HG02943 (cell line): ENCODE data around the gene TMEM141.

Source experiments
- ATAC-seq: cut with Tn5 transposase; IDR thresholded peaks from one replicate; pipeline ENCODE4 v1.9.1; 2021; ENCODE audit warnings: mild to moderate bottlenecking, low read depth, moderate library complexity; ENCODE audit not compliant: unreplicated experiment

The TMEM141 gene

DNA sequence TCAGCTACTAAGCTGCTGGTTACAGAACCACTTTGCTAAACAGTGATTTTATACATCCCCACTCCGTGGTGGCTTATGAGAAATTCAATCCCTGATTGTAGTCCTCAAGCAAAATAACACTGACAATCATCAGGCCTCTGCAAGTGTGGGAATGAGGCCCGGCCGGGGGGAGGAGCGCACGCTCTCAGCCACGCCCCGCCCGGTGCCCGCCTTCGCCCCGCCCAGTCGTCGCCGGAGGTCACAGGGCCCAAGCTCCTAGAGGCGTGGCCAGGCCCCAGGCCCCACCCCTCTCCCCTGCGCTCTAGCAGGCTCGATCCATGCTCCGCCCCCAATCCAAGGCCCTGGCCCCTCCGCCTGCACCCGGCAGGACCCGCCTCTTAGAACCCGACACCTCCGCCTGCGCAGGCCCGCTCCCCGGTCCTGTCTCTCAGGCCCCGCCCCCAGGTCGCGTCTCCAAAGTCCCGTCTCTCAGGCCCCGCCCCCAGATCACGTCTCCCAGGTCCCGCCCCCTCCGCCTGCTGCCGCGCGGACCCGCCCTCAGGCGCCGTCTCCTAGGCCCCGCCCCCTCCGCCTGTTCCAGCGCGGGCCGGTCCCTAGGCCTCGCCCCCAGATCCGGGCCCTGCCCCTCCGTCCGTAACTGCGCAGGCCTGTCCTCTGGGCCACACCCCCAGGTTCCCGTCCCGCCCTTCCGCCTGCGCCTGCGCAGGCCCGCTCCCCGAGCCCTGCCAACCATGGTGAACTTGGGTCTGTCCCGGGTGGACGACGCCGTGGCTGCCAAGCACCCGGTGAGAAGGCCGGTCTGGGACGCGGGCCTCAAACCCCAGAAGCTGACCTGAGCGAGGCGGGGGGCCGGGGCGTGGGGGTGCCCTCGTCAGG, at the start of gene TMEM141:
TSS of gene TMEM141 (plus strand) at position 705 of the 876 bp plus-strand sequence. CDS start at position 732, 27 bp downstream.
- ATAC-seq, result peak; percentile 76

DNA sequence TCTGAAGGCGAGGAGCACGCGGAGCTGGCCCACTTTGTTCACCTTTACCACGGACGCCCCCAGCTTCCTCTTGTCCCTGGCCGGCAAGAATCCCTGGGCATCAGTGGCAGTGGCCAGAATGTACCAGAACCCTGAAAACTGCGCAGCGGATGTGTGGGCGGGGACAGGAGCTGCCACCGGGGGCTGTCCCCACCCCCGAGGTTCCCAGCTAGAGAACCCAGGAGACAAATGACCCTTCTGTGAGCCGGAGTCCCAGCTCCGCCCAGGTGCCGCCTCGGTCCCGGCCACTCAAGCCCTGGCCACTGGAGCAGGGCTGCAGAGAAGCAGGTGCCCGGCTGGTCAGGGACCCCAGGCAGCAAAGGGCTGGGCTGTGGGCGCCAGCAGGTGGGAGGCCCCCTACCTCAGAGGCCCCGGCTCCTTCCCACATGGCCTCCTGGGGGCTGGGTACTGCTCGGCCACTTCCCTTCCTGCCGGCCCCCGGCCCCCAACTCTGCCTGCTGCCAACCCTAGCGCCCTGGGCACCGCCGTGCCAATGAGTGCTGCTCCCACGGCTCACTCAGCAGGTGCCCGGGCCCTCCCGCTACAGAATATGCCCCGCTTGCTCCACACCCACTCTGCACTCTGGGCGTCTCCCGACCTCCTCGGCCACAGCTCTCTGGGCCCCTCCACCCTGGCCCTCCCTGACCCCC, 49.1 kb upstream of the TMEM141 start:
- no peak for ATAC-seq

DNA sequence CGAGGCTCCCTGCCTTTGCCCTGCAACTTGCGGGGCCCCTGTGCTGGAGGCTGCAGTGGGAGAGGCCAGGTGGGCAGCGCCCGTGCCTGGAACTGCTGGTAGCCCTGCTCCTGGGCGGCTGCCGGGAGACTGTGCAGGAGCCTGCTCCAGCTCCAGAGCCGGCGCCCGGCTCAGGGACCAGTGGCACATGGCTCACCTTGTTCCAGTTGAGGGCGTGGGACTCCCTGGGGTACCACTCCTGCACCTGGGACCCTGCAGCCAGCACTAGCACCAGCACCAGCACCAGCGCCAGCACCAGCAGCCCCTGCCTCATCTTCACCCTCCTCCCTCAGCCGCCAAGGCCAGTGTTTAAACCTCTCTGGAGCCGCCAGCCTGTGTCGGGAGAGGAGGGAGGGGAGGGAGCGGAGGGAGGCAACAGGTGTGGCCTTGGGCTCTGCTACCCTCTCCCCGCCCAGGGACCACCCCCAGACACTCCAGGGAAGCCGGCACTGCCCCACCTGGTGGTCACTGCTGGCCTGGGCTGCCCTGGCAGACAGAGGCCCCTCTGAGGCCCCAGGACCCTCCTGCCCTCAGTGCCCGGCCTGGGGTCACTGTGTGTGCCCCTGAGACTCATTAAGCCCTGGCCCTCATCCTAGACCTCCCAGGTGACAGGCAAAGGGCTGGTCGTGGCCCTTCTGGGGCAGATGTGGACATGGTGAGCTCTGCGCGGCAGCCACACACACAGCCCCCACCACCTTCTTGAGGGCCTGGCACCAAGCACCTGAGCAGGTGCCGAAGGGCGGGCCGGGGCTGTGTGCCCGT, 48.4 kb upstream of the TMEM141 start, which contains the start of gene LCN10:
TSS of gene LCN10 (minus strand) at position 350 of the 801 bp plus-strand sequence. CDS start at position 313, 37 bp downstream.
- no peak for ATAC-seq

DNA sequence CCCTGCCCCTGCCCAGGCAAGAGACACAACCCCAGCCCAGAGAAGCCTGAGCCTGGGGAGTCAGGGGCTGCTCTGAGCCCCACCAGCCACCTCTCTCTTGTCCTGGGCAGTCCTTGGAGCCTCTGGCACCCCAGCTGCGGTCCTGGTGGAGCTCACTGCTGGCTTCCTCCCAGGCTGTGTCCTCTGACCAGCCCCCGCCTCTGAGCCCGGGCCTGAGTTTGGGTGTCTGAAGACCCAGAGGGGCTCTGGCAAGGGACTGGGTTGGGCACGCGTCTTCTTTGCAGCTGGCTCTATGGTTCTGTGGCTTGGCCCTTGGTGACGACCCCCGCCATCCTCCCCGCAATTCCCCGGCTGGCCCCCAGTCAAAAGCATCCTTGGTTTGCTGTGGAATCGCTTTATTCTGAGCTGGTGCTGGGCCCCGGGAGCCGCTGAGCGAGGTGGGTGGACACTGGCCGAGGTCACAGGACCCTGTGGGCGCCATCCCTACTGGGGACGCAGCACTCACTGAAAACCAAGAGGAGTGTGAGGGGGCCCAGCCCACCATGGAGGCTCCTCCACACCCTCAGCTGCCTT, 47.4 kb upstream of the TMEM141 start:
- ATAC-seq, result no peak

DNA sequence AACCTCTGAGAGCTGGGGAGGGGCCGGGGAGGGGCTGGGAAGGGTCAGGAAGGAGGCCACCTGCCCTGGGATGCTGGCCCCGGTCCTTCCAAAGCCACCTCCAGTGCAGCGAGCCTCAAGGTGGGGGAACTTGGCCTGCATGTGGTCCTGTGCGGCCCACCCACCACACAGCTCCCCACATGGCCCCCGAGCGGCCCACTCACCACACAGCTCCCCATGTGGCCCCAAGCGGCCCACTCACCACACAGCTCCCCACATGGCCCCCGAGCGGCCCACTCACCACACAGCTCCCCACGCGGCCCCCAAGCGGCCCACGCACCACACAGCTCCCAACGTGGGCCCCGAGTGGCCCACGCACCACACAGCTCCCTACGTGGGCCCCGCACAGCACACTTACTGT, 46.4 kb upstream of the TMEM141 start:
- no peak for ATAC-seq

DNA sequence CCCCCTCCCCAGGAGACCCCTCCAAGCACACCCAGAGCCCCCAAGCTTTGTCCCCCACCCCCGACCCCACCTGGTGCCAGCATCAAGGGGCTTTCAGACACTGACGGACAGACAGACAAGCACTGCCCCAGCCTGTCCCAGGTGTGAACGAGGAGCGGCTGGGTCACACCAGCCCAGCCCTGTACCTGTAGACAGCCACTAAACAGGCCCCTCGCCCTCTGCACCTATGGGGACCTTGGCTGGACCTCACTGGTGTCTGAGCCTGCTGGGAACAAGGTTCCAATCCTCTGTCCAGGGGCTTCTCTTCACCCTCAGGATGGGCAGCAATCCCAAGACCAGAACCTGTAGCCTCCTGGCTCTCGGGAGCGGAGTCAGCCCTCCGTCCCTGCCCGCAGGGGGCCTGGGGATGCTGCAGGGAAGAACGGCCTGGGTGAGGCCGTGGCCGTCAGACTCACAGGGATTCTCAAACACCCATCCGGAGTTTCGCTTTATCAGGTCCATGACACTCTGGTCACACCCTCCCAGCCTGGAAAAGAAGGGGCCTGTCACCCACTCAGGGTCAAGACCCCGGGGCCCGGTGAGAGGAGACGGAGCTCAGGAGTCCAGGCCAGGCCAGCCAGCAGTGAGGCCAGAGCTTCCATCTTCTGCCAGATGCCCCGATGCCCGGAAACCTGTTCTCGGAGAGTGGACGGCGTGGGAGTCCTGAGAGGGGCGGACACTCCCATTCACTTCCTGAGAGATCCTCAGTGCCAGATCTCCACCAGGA, 45.6 kb upstream of the TMEM141 start:
- no peak for ATAC-seq

DNA sequence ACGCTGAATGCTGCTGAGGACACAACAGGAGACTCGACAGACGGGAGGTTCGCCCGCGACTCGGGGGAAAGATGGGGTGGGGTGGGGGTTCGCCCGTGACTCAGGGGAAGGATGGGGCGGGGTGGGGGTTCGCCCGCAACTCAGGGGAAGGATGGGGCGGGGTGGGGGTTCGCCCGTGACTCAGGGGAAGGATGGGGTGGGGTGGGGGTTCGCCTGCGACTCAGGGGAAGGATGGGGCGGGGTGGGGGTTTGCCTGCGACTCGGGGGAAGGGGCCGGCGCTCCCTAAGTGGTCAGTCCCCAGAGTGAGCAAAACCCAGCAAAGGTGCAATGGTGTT, 45.0 kb upstream of the TMEM141 start:
- no peak for ATAC-seq

DNA sequence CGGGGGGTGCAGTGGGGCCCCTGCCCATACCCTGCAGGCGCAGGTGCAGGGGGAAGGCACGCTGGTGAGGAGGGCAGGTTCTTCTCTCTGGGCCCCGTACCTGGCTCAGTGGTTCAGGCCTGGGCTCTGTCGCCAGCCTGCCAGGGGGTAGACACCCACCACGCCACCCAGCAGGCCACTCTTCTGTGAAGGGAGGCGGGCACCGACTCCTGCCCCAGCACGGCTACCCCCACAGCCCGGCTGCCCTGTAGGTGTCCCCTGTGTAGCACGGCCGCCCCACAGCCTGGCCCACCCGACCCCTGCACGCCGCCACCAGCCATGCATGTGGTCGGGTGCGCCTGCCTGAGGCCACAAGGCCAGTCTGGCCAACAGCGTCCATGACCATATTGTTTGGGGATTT, 44.5 kb upstream of the TMEM141 start:
- ATAC-seq, result no peak

DNA sequence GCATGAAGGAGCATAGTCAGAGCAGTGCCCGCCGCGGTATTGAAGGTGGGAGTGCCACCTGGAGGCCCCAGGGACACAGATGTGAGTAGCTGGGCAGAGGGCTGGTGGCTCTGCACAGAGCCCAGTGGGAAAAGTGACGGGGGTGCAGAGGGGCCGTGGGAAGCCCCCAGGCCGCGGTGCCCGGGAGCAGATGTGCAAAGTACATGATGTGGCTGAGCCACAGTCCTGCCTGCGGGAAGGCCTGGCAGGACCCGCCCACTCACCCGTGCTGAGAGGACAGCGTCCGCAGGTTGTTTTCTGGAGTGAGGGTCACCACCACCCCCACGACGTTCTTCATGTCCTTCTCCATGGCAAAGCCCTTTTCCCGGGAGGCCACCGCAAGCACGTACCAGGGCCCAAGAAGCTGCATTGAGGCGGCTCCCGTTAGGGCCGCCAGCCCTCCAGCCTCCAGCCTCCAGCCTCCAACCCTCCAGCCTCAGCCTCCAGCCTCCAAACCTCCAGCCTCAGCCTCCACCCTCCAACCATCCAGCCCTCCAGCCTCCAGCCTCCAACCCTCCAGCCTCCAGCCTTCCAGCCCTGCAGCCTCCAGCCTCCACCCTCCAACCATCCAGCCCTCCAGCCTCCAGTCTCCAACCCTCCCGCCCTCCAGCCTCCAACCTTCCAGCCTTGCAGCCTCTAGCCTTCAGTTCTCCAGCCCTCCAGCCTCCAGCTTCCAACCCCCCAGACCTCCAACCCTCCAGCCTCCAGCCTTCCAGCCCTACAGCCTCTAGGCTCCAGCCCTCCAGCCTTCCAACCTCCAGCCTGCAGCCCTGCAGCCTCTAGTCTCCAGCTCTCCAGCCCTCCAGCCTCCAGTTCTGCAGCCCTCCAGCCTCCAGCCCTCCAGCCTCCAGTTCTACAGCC, 43.7 kb upstream of the TMEM141 start:
- no peak for ATAC-seq

DNA sequence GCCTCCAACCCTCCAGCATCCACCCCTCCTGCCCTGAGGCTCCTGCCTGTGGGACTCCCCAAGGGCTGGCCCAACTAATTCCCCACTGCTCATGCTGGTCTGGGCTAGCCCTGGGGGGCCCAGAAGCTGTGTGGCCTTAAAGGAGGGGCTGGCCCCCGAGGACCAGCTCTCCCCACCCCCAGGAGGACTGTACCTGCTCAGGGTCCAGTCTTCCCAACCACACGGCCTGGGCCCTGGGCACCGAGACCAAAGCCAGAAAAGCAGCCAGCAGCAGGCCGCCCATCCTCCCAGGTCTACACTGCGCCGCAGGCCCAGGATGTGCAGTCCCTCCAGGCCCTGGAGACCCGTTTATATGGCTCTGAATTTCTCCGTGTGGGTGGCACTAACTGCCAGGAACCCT, 42.9 kb upstream of the TMEM141 start, which contains the start of gene LCN6:
TSS of gene LCN6 (minus strand) at position 325 of the 400 bp plus-strand sequence. CDS start at position 283, 42 bp downstream.
- no peak for ATAC-seq

DNA sequence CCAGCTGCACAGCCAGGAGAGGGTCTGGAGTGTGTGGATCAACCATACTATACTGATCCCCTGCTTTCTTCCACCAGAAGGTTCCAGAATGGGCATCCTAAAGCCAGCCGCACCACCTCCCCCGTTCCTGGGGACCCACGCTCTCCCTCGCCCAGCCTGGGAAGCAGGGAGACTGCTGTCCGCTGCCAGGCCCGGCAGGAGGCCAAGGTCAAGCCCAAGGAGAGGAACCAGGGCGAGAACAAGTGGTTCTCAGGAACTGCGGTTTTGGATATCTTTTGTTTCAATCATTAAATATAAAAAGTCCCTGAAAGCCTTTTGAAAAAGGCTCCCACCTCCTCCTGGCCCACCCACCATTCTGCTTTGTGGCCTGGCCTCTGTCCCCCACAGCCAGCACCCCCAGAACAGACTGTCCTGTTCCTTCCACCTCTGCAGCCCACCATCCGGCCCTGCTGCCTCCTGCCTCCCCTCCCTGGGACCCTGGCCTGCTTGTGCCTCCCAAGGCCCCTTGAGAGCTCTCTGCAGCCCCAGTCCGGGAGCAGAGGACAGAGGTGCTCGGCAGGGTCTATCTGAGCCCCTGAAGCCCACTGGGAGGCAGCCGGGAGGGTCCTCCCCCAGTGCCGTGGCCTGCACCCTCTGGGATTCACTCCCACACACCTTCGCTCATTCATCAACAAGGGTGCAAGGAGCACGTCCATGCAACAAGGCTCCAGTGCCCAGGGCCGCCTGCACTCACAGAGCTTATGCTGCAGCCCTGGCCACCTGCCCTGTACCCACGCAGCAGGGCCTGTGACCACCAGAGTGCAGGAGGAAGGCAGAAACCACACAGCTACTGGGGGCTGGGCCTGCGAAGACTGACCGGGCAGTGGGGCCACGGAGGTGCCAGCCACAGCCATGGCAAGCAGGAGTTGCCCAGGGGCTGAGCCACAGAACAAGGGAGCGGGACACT, 42.2 kb upstream of the TMEM141 start:
- ATAC-seq, result no peak

DNA sequence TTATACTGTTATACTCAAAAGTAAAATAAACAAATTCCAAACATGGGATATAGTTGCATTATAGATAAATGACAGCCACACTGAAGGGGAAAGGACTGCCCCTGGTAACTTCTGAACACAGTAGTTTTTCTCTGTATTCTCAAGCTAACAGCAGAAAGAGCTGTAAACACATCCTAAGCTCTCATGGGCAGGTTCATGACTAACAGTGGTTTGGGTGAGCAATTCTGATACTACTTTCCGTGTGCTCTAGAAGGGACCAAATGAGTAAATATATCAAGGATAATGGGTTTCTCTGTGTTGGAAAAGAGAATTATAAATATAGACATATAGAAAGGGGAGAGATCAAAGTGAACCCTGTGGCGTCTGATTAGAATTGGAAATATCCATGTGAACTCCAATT, 40.6 kb upstream of the TMEM141 start:
- ATAC-seq, result no peak

DNA sequence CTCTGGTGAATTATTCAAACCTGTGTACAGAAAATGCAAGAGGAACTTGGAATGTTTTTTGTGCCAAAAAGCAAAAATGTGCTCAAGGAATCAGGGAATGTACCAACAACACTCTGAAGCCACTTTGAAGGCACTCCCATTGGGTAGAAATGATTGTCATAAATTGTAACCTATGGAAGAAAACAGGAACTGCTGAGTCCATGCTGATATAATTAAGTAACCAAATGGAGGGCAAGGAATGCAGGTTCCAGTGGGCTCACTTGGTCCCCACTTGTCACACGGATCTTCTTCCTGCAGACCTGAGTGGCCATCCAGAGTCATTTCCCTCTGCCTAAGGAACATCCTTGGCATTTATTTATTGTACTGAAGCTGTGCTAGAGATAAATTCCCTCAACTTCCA, 39.9 kb upstream of the TMEM141 start:
- no peak for ATAC-seq

DNA sequence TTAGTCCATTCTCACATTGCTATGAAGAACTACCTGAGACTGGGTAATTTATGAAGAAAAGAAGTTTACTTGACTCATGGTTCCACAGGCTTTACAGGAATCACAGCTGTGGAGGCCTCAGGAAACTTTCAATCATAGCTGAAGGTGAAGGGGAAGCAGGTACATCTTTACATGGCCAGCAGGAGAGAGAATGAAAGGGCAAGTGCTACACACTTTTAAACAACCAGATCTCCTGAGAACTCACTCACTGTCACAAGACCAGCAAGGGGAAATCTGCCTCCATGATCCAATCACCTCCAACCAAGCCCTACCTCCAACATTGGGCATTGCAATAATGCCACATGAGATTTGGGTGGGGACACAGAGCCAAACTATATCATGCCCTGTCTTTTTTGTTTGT, 39.3 kb upstream of the TMEM141 start:
- ATAC-seq, result no peak

DNA sequence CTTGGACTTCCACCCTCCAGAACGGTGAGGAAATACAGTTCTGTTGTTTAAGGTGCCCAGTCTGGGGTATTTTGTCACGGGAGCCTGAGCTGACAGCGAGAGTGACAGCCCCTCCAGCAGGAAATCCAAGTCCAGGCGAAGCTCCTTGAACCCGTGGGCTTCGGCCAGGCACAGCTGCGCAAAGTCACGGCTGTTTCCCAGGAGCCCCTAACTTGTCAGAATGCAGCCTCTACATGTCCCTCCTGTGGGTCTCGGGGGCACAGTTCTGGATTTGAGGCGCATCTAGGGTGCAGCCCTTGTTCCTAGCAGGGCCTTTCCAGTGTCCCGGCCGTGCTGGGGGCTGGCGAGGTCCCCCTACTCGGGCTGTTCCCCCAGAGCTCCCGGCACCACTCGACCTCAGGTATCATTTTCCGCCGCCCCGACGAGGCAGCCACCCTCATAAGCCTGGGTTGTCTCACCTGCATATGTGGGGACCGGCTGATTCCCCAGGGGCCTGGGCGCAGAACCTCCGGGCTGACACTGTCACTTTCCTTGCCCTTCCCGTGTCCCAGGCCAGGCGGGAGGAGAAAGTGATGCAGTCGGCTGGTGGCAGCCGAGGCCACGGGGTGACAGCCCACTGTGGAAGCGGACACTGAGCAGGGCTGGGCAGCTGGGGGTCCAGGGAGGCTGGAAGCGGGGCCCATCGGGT, 37.6 kb upstream of the TMEM141 start:
- ATAC-seq, result no peak

DNA sequence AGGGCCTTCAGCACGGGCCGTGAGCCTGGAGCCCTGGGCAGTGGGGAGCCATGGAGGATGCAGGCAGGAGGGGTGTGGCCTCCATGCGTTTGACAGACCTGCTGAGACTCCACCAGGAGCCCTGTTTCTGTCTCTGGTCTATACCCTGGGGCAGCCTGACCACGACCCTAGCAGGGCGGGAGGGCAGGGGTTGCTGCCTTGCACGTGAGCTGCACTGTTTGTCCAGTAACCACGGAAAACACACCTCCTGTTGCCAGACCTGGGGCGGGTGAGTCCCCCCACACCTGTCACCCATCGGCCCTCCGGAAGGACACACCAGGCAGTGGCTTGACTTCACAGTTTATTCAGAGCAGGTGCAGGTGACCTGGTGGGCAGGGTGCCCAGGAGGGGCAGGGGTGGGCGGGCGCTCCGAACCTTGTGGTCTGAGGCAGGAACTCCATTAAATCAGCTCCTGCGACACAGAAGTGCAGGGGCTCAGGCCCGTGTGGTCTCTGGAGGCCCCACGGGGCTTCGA, 37.0 kb upstream of the TMEM141 start:
- no peak for ATAC-seq
